Activated T-cell treated with anti-CD3 and anti-CD28 coated beads, Interleukin-2, amount 50 U/mL, for 48 hours (primary cell): Measurements from ENCODE around the gene TOM1L2.
"Not testable (repeated sequence)": the region's sequence is repeated elsewhere in the genome, so short reads cannot be mapped to it uniquely, and the experiment has no call there.

Source experiments
- DNase-seq, 2 experiments: peaks; one replicate each; pipeline ENCODE4 v3.0.0-alpha.2; 2020

TOM1L2 gene

DNA sequence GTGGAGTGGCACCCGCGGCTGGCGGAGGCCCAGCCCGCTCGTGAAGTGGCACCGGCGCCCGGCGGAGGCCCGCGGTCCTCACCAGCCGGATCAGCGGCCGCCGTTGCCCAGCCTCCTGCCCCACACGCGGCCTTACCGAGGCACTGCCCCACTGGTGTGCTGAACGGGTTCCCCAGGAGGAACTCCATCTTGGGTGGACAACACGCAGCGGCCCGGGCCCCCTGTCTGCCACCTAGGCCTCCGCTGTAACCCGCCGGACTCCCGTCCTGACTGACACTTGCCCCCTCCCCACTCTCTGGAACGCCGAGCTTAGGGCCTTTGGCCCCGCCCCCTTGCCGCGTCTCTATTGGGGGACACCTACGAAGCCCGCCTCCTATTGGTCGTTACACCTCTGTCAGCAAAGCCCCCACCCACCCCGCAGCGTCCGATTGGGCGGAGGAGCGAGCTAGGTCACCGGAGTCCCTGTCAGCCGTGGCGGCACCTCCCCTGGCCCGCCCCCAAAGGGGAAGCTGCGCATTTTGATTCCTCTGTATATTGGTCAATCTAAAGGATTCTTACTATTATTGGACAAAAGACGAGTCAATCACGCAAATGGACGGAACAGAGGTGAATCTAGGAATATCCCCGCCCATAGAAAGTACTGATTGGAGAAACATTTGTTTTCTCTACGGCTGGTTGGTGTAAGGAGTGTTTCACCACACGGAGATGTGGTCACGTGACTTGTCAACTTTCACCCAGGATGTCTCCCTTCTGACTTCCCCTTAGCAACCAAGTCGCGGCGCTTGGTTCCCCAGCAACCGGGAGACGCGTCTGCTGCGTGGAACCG lies at the start of gene TOM1L2, which contains the start of gene DRC3:
Gene TOM1L2, minus strand, starts transcription at position 275 of the 826 bp plus-strand sequence. Its CDS starts 87 bp downstream, at position 188.
Gene DRC3, plus strand, starts transcription at position 737 of the 826 bp plus-strand sequence. CDS start 4,737 bp downstream, outside the sequence.
- DNase-seq = peak; percentile 99 to 100

GRCh38 chr17:18021372-18021771 lies 49.2 kb upstream of the TOM1L2 start:
- DNase-seq = no peak

- DNase-seq = no peak
These were observed 48.8 kb upstream of the TOM1L2 start for GRCh38 chr17:18020971-18021370.

DNA sequence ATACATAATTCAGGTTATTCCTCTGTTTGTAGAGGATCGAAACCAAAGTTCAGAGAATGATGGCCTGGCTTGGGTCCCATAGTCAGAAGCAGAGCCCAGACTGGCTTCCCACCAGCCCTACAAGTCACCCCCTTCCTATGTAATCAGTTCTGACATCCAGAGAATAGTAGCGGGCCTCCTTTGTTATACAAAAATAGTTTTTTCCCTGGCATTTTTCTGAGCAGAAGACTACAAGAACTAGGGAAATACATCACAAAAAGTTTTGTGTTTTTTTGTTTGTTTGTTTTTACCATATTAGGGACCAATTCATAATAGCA lies 47.6 kb upstream of the TOM1L2 start:
- no peak for DNase-seq

GRCh38 chr17:18018411-18018921 lies 46.3 kb upstream of the TOM1L2 start:
- no peak for DNase-seq

DNA sequence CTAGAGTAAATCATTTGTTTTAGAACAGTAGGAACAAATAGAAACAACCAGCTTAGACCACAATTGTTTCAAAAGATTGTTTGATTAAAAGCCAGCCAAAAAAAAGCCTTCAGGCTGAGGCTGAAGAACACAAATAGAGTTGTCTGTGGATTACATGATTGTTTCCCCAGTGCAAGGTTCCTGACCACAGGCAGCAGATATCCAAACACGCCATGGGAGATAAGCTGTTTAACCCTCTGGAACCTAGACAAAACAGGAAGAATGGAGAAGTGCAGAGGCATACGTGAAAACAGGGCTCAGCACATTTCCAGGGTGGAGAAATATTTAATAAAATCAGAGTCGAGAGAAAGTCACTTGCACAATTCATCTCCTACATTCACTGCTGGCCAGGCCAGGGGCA lies 45.8 kb upstream of the TOM1L2 start:
- DNase-seq = no peak

GRCh38 chr17:18016426-18016825 lies 44.2 kb upstream of the TOM1L2 start:
- no peak for DNase-seq

DNA sequence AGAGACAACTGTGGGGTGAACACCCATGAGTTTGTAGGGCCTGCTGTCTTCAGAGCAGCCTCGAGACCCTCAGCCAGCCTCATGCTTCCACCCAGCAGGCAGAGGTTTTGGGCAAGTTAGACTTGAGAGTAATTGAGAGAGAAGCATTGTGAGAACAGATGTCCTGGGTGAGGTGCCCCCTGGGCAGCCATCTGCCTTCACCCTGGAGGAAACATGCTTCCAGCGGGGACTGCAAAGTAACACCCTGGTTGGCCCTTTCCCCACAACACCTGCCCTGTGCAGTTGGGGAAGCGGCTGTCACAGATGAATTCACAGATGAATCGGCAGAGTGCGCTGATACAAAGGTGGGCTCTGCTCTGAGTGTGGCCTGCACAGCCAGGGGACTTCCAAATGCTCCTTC lies 43.4 kb upstream of the TOM1L2 start:
- no peak for DNase-seq

DNA sequence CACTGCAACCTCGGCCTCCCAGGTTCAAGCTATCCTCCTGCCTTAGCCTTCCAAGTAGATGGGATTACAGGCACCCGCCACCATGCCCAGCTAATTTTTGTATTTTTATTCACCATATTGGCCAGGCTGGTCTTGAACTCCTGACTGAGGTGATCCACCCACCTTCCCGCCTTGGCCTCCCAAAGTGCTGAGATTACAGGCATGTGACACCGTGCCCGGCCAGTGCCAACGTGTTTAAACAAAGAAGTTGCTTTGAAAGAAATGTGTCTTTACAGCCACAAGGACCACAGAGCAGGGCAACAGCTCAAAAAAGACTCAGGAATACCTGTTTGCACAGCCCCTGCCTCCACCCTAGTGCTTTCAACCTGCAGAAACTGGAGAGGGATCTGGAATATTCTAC lies 41.8 kb upstream of the TOM1L2 start:
- no peak for DNase-seq

GRCh38 chr17:18011286-18011685 lies 39.1 kb upstream of the TOM1L2 start:
- no peak for DNase-seq

DNA sequence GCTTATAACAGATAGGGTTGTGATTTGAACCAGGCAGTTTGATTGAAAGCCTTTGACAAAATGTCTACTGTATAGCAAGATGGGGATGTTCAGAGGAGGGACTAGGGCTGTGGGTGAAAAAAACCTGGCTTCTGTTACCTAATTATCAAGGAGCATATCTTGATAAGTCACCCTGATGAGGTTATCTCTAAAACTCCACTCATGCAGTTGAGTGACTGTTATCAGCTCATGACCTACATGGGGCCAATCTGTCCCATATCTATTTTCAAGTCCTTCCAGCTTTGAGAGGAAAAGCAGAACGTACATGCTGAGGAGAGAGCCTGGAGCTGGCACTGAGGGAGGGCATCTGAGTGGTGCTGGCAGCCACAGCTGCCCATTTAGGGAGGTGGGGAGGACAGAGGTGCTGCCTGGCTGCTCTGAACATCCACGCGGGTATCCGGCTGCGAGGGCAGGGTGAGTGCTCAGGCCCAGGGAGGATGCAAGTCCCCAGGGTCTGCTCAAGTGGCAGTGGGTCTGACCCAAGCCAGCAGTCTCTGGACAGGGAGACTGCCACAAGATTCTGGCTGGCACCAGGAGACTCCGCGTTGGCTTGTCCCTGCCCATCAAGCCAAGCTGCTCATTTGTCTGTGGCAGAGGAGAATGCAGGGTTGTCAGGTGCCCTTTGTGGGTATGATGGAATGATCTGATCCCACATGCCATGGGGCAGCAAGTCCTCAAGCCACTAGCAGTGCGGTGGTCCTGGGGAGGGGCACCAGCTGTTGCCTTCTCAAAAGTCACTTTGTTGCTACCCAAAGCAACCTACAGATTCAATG lies 37.6 kb upstream of the TOM1L2 start:
- no peak for DNase-seq

DNA sequence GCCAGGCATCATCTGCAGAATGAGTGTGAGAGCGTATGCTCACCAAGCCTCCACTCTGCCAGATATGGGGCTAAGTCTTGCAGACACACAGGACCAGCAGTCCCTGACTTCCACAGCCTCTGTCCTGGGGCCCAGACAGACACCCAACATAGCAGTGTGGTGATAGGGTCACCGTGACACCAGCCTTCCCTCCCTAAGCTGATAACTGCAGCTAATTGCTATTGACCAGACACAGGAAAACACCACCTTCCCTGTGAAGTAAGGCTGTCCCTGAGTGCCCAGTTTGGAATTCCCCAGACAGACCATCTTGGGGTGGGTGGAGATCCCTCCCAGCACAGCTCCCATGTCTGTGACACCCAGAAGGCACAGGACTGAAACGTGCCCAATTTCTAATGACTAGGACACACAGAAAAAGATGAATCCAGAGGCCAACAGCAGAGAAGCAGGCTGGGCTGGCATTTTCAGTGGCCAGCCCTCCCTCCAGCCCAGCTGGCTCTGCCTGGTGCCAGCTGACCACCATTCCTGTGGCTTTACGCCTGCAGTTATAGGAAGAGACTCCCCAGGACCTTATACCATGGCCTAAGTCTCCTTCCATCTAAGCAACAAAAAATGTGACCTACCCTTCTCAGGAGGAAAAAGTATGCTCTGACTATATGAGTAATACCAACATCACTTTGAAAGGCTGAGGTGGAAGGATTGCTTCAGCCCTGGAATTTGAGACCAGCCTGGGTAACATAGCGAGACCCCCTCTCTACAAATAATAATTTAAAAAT lies 36.5 kb upstream of the TOM1L2 start:
- DNase-seq = no peak

GRCh38 chr17:18006495-18007239 lies 34.5 kb upstream of the TOM1L2 start:
- DNase-seq = no peak

GRCh38 chr17:18005496-18005895 lies 33.3 kb upstream of the TOM1L2 start:
- no peak for DNase-seq

DNA sequence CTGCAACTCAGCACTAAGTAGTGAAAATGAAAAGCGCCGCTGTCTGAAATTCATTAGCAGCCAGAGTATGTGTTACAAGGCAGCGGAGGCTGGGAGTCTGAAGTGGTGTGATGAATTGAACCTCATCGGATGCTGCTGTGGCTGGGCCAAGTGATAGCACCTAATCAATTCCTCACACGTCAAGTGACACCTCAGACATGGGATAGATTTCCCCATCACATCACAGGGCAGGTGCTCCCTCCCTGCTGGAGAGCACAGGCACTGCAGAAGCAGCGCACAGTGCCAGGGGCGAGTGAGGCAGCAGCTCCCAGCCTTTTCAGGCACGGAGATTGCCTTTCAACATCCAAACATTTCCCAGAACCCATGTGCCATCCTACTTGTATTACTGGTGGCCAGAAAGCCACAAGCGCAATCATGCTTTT lies 32.7 kb upstream of the TOM1L2 start:
- DNase-seq = no peak

GRCh38 chr17:18004345-18004744 lies 32.1 kb upstream of the TOM1L2 start:
- no peak for DNase-seq

DNA sequence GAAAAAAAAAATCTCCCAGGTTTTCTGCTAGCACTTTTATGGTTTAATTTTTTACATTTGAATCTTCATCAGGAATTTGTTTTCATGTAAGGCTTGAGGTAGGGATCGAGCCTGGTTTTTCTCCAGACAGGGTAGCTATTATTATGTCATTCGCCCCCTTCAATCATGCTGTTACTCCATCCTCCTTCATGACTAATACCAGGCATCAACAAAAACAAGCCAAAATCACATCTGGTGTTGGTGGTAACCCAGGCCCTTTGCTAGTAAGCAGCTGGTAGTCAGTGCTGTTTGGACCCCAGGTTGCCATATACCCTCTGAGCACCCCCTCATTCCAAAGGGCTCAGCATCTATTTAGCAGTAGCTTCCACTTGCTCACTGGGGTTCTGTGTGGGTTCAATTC lies 30.0 kb upstream of the TOM1L2 start:
- DNase-seq = no peak

GRCh38 chr17:18000030-18000408 lies 27.8 kb upstream of the TOM1L2 start:
- DNase-seq = no peak

DNA sequence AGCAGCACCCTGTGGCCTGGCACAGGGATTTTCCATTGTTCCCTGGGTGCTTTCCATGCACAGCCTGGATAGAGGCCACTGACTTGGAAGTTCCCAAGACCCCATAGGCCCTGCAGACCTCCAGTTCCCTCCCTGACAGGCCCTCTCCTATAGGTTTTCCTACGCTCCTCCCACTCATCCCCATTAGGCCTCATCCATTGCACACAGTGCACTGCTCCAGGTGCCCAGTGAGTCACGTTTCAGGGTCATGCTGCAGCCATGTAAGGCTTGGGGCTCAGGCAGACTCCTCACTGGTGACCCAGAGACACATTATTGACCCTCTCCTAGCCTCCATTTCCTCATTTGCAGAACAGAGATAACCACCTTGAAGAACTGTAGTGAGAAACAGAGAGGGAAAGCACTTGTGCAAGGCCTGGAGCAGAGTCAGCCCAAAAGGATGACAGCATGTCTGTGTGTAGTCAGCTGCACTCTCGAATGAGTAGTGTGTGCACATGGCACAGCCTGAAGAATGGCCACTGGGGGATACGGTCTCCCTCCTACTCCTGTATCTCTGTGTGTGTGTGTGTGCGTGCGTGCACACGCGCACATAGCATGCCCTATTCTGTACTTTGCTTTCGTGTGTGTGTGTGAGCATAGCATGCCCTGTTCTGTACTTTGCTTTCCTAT lies 27.3 kb upstream of the TOM1L2 start:
- no peak for DNase-seq

DNA sequence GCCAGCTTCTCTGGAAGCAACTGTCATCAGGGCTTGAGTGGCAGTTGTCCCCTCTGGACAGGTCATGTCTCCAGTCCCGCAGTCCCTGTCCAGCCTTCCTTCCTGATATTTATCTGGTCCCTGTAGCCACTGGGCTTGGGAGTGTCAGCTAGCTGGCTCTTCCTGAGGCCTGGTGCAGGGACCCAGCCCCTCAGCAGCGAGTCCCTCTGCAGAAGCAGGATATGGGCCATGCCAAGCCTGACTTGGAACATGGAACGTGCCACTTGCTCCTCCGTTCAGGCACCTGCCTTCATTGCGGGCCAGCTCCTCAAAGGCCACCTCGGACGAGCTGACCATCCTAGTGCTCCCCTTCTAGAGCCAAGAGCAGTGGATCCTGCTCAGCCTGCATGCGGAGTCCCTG lies 26.7 kb upstream of the TOM1L2 start:
- DNase-seq = no peak

DNA sequence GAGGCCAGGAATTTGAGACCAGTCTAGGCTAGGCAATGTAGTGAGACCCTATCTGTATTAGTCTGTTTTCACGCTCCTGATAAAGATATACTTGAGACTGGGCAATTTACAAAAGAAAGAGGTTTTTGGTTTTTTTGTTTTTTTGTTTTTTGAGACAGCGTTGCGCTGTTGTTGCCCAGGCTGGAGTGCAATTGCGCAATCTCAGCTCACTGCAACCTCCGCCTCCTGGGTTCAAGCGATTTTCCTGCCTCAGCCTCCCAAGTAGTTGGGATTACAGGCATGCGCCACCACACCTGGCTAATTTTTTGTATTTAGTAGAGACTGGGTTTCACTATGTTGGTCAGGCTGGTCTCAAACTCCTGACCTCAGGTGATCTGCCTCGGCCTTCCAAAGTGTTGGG lies 23.7 kb upstream of the TOM1L2 start:
- DNase-seq = not testable (repeated sequence)
